HepG2 (cell line): ENCODE data around the gene RRAD. TPM values are rescaled to one million over a fixed set of nuclear protein-coding genes. Genes with fewer than 3 reads are reported as not detected.

Experiments used
- AKAP8 ChIP-seq: sonication (generic); formaldehyde crosslinking; IDR thresholded peaks from 2 replicates; pipeline ENCODE4 v1.5.1; 2020; ENCODE audit warnings: mild to moderate bottlenecking, missing genetic modification reagents
- ATF7 ChIP-seq, 2 experiments: fragments of 450-650 bp in 1 of 2; sonication (generic) in 1 of 2; formaldehyde crosslinking in 1 of 2; IDR thresholded peaks; 2 replicates each; pipeline versions ENCODE4 v1.4.0 to v1.6.1; 2016 to 2020; ENCODE audit warnings: antibody characterized with exemption in 1 of 2, mild to moderate bottlenecking in 1 of 2, missing genetic modification reagents in 1 of 2
- ATRX ChIP-seq: sonication (generic); formaldehyde crosslinking; IDR thresholded peaks from 2 replicates; pipeline ENCODE4 v1.4.0; 2020; ENCODE audit warnings: missing genetic modification reagents, borderline replicate concordance
- CERS6 ChIP-seq: sonication (generic); formaldehyde crosslinking; IDR thresholded peaks from 2 replicates; pipeline ENCODE4 v1.5.0; 2020; ENCODE audit warnings: missing genetic modification reagents
- FIP1L1 ChIP-seq: fragments of 200-400 bp; formaldehyde crosslinking; IDR thresholded peaks from 2 replicates; pipeline ENCODE4 v1.6.1; 2018; ENCODE audit warnings: low read depth, mild to moderate bottlenecking, low read length, moderate library complexity, borderline replicate concordance; ENCODE audit not compliant: insufficient read depth
- FOXM1 ChIP-seq: sonication (generic); formaldehyde crosslinking; IDR thresholded peaks from 2 replicates; pipeline ENCODE4 v1.5.0; 2020; ENCODE audit warnings: missing genetic modification reagents
- GATAD2A ChIP-seq: IDR thresholded peaks from 2 replicates; pipeline ENCODE4 v1.6.1; 2016
- JUND ChIP-seq: sonication (generic); formaldehyde crosslinking; IDR thresholded peaks from 2 replicates; pipeline ENCODE4 v1.8.0; 2022; ENCODE audit warnings: mild to moderate bottlenecking, missing genetic modification reagents
- MAFG ChIP-seq: sonication (generic); formaldehyde crosslinking; IDR thresholded peaks from 2 replicates; pipeline ENCODE4 v1.5.1; 2020; ENCODE audit warnings: mild to moderate bottlenecking, missing genetic modification reagents
- NR1H2 ChIP-seq: sonication (generic); formaldehyde crosslinking; IDR thresholded peaks from 2 replicates; pipeline ENCODE4 v1.8.1; 2022; ENCODE audit warnings: low read depth, missing genetic modification reagents, borderline replicate concordance
- REXO4 ChIP-seq: sonication (generic); formaldehyde crosslinking; IDR thresholded peaks from 2 replicates; pipeline ENCODE4 v1.8.0; 2022; ENCODE audit warnings: missing genetic modification reagents, mild to moderate bottlenecking, borderline replicate concordance
- SOX6 ChIP-seq, 2 experiments: fragments of 450-650 bp in 1 of 2; sonication (generic) in 1 of 2; formaldehyde crosslinking in 1 of 2; IDR thresholded peaks; 2 replicates each; pipeline versions ENCODE4 v1.4.0 to v1.6.1; 2017 to 2020; ENCODE audit warnings: antibody characterized with exemption in 1 of 2, mild to moderate bottlenecking in 1 of 2, missing genetic modification reagents in 1 of 2
- TEAD3 ChIP-seq: optimal IDR thresholded peaks from 2 replicates; pipeline ENCODE3; 2016; ENCODE audit warnings: borderline replicate concordance
- TRIM24 ChIP-seq: sonication (generic); formaldehyde crosslinking; IDR thresholded peaks from 2 replicates; pipeline ENCODE4 v1.8.0; 2022; ENCODE audit warnings: mild to moderate bottlenecking, missing genetic modification reagents
- ZEB1 ChIP-seq: IDR thresholded peaks from 2 replicates; pipeline ENCODE4 v1.6.1; 2012; ENCODE audit warnings: mild to moderate bottlenecking, low read depth, inconsistent platforms; ENCODE audit not compliant: insufficient replicate concordance
- ZGPAT ChIP-seq: IDR thresholded peaks from 2 replicates; pipeline ENCODE4 v1.6.1; 2016; ENCODE audit warnings: mild to moderate bottlenecking
- ZNF547 ChIP-seq: sonication (generic); formaldehyde crosslinking; IDR thresholded peaks from 2 replicates; pipeline ENCODE4 v1.5.1; 2020; ENCODE audit warnings: mild to moderate bottlenecking, missing genetic modification reagents
- ZNF674 ChIP-seq: sonication (generic); formaldehyde crosslinking; IDR thresholded peaks from 2 replicates; pipeline ENCODE4 v1.5.0; 2020; ENCODE audit warnings: low read depth, mild to moderate bottlenecking, missing genetic modification reagents
- ZUFSP ChIP-seq: sonication (generic); formaldehyde crosslinking; IDR thresholded peaks from 2 replicates; pipeline ENCODE4 v1.9.0; 2021; ENCODE audit warnings: missing genetic modification reagents, mild to moderate bottlenecking, borderline replicate concordance
- polyA plus RNA-seq, 8 experiments: library from polyadenylated mRNA; depleted of rRNA in 3 of 8; stranded (reverse) in 7 of 8; unstranded in 1 of 8; fragments of >200 nt; fragmentation: Illumina TruSeq in 4 of 8; extraction: Trizol in 4 of 8; gene quantifications; 2 replicates each; pipeline versions ENCODE4 v1.2.1 to v1.2.3, GENCODE V29; 2011 to 2016; ENCODE audit warnings: low read depth in 4 of 8, missing spikeins in 1 of 8, mixed read lengths in 1 of 8; ENCODE audit not compliant: insufficient read depth in 1 of 8
- total RNA-seq, 5 experiments: library from RNA; depleted of rRNA; stranded (reverse); fragments of >200 nt; fragmentation: Illumina TruSeq; extraction: Trizol; gene quantifications; 2 replicates each; pipeline ENCODE4 v1.2.3, GENCODE V29; 2016; ENCODE audit warnings: low read depth in 1 of 5
- TF ChIP-seq, protein P1 (sequence below): sonication (generic); formaldehyde crosslinking; IDR thresholded peaks from 2 replicates; pipeline ENCODE4 v1.5.1; 2020; ENCODE audit warnings: missing genetic modification reagents, mild to moderate bottlenecking, borderline replicate concordance
- TF ChIP-seq, protein P2 (sequence below): sonication (generic); formaldehyde crosslinking; conservative IDR thresholded peaks from 2 replicates; pipeline ENCODE4 v1.4.0; 2020; ENCODE audit warnings: missing genetic modification reagents

Gene RRAD
- total and polyA plus RNA-seq, 2 of the 13 experiments (the other 11 are each of a cell fraction or from before 2014, with no cell fraction given): 0.80 to 1.1 TPM

DNA sequence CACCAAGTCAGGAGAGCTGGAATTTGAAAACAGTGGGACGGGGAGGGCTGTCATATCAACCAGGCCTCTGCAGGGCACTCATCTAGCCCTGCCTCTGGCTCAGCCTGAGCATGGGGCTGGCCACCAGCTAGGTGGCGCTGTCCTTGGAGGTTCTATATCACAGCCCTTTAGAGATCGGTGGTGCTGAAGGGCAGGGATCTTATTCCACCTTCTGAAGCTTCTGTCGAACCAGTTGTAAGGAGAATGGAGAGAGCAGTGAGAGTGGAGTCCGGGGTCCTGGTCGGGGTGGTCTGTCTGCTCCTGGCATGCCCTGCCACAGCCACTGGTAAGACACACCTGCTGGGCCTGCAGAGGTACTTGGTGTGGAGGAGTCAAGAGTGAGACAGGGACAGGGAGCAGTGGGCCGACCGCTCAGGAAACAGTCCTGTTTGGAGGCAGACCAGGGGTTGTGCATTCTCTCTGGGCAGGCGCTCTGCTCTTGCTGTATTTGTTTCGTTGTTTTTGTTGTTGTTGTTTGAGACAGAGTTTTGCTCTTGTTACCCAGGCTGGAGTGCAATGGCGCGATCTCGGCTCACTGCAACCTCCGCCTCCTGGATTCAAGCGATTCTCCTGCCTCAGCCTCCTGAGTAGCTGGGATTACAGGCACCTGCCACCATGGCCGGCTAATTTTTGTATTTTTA lies 35.9 kb upstream of the RRAD start, which contains the start of gene CES3 (continued):
- TF ChIP-seq SOX6 (IDR thresholded peaks at IDR 0.05) (no peak), SOX6 (CRISPR knock-in tag; IDR thresholded peaks at IDR 0.05) (0 out of 2 replicates have a peak, but pooled peaks have one; percentile 29), TRIM24 (CRISPR knock-in tag) (no peak), ZNF547 (no peak), FIP1L1 (no peak), TEAD3 (peak; percentile 48), ZUFSP (CRISPR knock-in tag) (no peak), REXO4 (CRISPR knock-in tag) (no peak), GATAD2A (CRISPR knock-in tag) (peak; percentile 65), CERS6 (CRISPR knock-in tag) (no peak), ATF7 (IDR thresholded peaks at IDR 0.05) (no peak), ATF7 (CRISPR knock-in tag; IDR thresholded peaks at IDR 0.05) (no peak), ZGPAT (CRISPR knock-in tag) (peak; percentile 72; the same call in 1 of the 2 replicates), AKAP8 (CRISPR knock-in tag) (no peak; the same call in 1 of the 2 replicates), ZNF674 (CRISPR knock-in tag) (no peak), ZEB1 (no peak), ATRX (CRISPR knock-in tag) (no peak), JUND (no peak), FOXM1 (no peak), MAFG (CRISPR knock-in tag) (no peak), NR1H2 (CRISPR knock-in tag) (no peak)
- TF ChIP-seq, protein P1, sequence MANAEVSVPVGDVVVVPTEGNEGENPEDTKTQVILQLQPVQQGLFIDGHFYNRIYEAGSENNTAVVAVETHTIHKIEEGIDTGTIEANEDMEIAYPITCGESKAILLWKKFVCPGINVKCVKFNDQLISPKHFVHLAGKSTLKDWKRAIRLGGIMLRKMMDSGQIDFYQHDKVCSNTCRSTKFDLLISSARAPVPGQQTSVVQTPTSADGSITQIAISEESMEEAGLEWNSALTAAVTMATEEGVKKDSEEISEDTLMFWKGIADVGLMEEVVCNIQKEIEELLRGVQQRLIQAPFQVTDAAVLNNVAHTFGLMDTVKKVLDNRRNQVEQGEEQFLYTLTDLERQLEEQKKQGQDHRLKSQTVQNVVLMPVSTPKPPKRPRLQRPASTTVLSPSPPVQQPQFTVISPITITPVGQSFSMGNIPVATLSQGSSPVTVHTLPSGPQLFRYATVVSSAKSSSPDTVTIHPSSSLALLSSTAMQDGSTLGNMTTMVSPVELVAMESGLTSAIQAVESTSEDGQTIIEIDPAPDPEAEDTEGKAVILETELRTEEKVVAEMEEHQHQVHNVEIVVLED (CRISPR knock-in tag): peak; percentile 17; the same call in 1 of the 2 replicates
- TF ChIP-seq, protein P2, sequence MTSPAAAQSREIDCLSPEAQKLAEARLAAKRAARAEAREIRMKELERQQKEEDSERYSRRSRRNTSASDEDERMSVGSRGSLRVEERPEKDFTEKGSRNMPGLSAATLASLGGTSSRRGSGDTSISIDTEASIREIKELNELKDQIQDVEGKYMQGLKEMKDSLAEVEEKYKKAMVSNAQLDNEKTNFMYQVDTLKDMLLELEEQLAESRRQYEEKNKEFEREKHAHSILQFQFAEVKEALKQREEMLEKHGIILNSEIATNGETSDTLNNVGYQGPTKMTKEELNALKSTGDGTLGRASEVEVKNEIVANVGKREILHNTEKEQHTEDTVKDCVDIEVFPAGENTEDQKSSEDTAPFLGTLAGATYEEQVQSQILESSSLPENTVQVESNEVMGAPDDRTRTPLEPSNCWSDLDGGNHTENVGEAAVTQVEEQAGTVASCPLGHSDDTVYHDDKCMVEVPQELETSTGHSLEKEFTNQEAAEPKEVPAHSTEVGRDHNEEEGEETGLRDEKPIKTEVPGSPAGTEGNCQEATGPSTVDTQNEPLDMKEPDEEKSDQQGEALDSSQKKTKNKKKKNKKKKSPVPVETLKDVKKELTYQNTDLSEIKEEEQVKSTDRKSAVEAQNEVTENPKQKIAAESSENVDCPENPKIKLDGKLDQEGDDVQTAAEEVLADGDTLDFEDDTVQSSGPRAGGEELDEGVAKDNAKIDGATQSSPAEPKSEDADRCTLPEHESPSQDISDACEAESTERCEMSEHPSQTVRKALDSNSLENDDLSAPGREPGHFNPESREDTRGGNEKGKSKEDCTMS (CRISPR knock-in tag): no peak
